ENCODE measurements around the gene ST8SIA1.

The ST8SIA1 gene

DNA sequence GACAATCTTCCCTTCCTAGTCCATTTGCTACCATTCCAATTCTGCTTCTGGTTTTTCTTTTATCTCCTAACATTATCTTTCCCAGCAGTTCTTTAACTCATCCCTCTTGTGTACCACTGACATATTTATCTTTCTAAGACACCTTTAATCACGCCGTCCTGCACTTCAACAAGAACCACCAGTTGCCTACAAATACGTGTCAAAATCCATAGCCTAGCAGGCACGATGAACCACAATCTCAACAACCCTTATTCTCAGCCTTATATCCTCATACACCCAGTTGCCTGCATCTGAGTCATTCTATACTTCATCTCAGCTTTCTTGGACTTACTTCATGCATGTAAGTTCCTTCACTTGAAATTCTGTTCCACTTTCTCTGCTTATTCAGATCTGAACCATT, 16.4 kb upstream of the ST8SIA1 start:
- H3K4me1 ChIP-seq (ENCODE audit: control extremely low read depth in 1 of 4, control insufficient read depth in 4 of 4, insufficient read depth in 4 of 4, low read length in 3 of 4) = no peaks in the 10 kb centered on the region
- H3K9me3 ChIP-seq (ENCODE audit: control extremely low read depth in 1 of 5, control insufficient read depth in 4 of 5, insufficient read depth in 2 of 5, low read depth in 1 of 5, low read length in 4 of 5) = peaks cover 0 to 6% (median 0%) of the 10 kb centered on the region in 5 experiments
- ChIA-PET CTCF (no interaction called here), POLR2A (no interaction called here)
- WGBS (ENCODE audit: insufficient coverage) = 91% methylated on average over 4 of the region's 4 CpGs
- peak in 2 of 3 donors; percentile 25 to 44 for DNase-seq
- peaks cover 0 to 2% (median 0%) of the 10 kb centered on the region in 5 experiments for H3K27me3 ChIP-seq (replicated peaks in 2 of 5; ENCODE audit: control insufficient read depth in 4 of 5, insufficient read depth in 5 of 5, low read length in 4 of 5)
- no peak overlapping the region for H3K4me3 ChIP-seq (ENCODE audit: control insufficient read depth in 1 of 7, extremely low read depth in 1 of 7, insufficient read depth in 4 of 7, low read depth in 2 of 7, low read length in 6 of 7)
- H3K27ac ChIP-seq (ENCODE audit: insufficient read depth in 1 of 2, low read depth in 1 of 2, low read length in 2 of 2, poor library complexity in 1 of 2, severe bottlenecking in 2 of 2) = no peak overlapping the region
- H3K36me3 ChIP-seq (ENCODE audit: control insufficient read depth in 4 of 4, insufficient read depth in 4 of 4, low read length in 3 of 4) = no peaks in the 10 kb centered on the region

DNA sequence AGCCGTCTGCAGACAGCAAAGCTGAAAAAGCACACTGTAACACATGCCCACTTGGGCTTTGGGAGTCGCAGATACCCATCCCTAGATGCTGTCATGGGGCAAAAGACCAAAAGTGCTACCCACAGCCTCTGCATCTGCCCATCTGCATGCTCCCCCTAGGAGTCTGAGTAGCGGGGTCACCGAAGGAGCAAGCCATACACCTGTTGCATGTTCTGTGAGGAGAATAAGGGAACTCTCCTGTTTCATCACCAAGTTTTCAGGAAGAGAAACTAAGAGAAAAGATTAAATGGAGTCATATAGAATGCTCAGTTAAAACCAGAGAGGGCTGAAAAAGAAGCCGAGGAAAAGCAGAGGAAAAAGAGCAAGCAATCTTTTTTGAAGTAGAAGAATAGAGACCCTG, 13.7 kb upstream of the ST8SIA1 start:
- no peak overlapping the region for H3K4me3 ChIP-seq (ENCODE audit: control insufficient read depth in 1 of 7, extremely low read depth in 1 of 7, insufficient read depth in 4 of 7, low read depth in 2 of 7, low read length in 6 of 7)
- no peaks in the 10 kb centered on the region for H3K4me1 ChIP-seq (ENCODE audit: control extremely low read depth in 1 of 4, control insufficient read depth in 4 of 4, insufficient read depth in 4 of 4, low read length in 3 of 4)
- no peaks in the 10 kb centered on the region for H3K36me3 ChIP-seq (ENCODE audit: control insufficient read depth in 4 of 4, insufficient read depth in 4 of 4, low read length in 3 of 4)
- peaks cover 0 to 6% (median 0%) of the 10 kb centered on the region in 5 experiments for H3K9me3 ChIP-seq (ENCODE audit: control extremely low read depth in 1 of 5, control insufficient read depth in 4 of 5, insufficient read depth in 2 of 5, low read depth in 1 of 5, low read length in 4 of 5)
- ChIA-PET CTCF (no interaction called here), POLR2A (no interaction called here)
- peaks cover 0 to 2% (median 0%) of the 10 kb centered on the region in 5 experiments for H3K27me3 ChIP-seq (replicated peaks in 2 of 5; ENCODE audit: control insufficient read depth in 4 of 5, insufficient read depth in 5 of 5, low read length in 4 of 5)
- no peak overlapping the region for H3K27ac ChIP-seq (ENCODE audit: insufficient read depth in 1 of 2, low read depth in 1 of 2, low read length in 2 of 2, poor library complexity in 1 of 2, severe bottlenecking in 2 of 2)
- DNase-seq = no peak
- WGBS (ENCODE audit: insufficient coverage) = 100% methylated on average over 3 of the region's 5 CpGs

DNA sequence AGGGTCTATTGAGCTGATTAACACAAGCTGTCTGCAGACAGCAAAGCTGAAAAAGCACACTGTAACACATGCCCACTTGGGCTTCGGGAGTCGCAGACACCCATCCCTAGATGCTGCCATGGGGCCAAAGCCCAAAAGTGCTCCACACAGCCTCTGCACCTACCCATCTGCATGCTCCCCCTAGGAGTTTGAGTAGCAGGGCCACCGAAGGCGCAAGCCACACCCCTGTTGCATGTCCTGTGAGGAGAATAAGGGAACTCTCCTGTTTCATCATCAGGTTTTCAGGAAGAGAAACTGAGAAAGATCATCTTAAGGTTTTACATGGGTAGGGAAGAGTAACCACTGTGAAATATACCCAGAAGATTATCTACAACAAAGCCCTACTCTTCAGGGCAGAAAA, 5.6 kb upstream of the ST8SIA1 start:
- WGBS (ENCODE audit: insufficient coverage) = no CpG with 5 or more reads among the region's 4 CpGs
- Histone ChIP-seq H3K27ac (ENCODE audit: insufficient read depth in 1 of 2, low read depth in 1 of 2, low read length in 2 of 2, poor library complexity in 1 of 2, severe bottlenecking in 2 of 2) (no peak overlapping the region), H3K36me3 (ENCODE audit: control insufficient read depth in 4 of 4, insufficient read depth in 4 of 4, low read length in 3 of 4) (no peaks in the 10 kb centered on the region), H3K9me3 (ENCODE audit: control extremely low read depth in 1 of 5, control insufficient read depth in 4 of 5, insufficient read depth in 2 of 5, low read depth in 1 of 5, low read length in 4 of 5) (peaks cover 0 to 4% (median 0%) of the 10 kb centered on the region in 5 experiments), H3K4me1 (ENCODE audit: control extremely low read depth in 1 of 4, control insufficient read depth in 4 of 4, insufficient read depth in 4 of 4, low read length in 3 of 4) (peaks cover 2 to 8% (median 4%) of the 10 kb centered on the region in 4 experiments), H3K27me3 (replicated peaks in 2 of 5; ENCODE audit: control insufficient read depth in 4 of 5, insufficient read depth in 5 of 5, low read length in 4 of 5) (peaks cover 0 to 14% (median 5%) of the 10 kb centered on the region in 5 experiments), H3K4me3 (ENCODE audit: control insufficient read depth in 1 of 7, extremely low read depth in 1 of 7, insufficient read depth in 4 of 7, low read depth in 2 of 7, low read length in 6 of 7) (no peak overlapping the region)
- no peak for DNase-seq
- ChIA-PET CTCF (no interaction called here), POLR2A (interaction anchor here (0.6 kb wide), 1 partner anchor 163 kb away, joined by 3 read pairs; no protein-coding TSS in a partner anchor)

DNA sequence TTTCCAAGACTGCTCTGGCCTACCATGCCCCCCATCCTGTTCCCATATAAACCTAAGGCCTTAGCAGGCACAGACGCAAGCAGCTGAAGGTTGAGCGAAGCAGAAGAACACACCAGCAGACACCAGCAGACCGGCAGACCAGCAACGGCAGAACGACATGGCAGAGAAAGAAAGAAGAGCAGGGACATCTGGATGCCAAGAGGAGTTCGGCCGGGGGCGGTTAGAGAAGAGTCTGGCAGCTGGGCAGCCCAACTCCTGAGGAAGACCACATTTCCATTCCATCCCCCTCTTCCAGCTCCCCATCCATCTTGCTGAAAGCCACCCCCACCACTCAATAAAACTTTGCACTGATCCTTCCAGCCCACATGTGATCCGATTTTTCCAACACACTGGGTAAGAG, 5.2 kb upstream of the ST8SIA1 start:
- H3K4me3 ChIP-seq (ENCODE audit: control insufficient read depth in 1 of 7, extremely low read depth in 1 of 7, insufficient read depth in 4 of 7, low read depth in 2 of 7, low read length in 6 of 7) = no peak overlapping the region
- WGBS (ENCODE audit: insufficient coverage) = 96% methylated on average over 5 of the region's 9 CpGs
- ChIA-PET CTCF (no interaction called here), POLR2A (no interaction called here)
- no peaks in the 10 kb centered on the region for H3K36me3 ChIP-seq (ENCODE audit: control insufficient read depth in 4 of 4, insufficient read depth in 4 of 4, low read length in 3 of 4)
- H3K4me1 ChIP-seq (ENCODE audit: control extremely low read depth in 1 of 4, control insufficient read depth in 4 of 4, insufficient read depth in 4 of 4, low read length in 3 of 4) = peaks cover 4 to 12% (median 8%) of the 10 kb centered on the region in 4 experiments
- peaks cover 0 to 4% (median 0%) of the 10 kb centered on the region in 5 experiments for H3K9me3 ChIP-seq (ENCODE audit: control extremely low read depth in 1 of 5, control insufficient read depth in 4 of 5, insufficient read depth in 2 of 5, low read depth in 1 of 5, low read length in 4 of 5)
- DNase-seq = no peak
- H3K27me3 ChIP-seq (replicated peaks in 2 of 5; ENCODE audit: control insufficient read depth in 4 of 5, insufficient read depth in 5 of 5, low read length in 4 of 5) = peaks cover 0 to 17% (median 5%) of the 10 kb centered on the region in 5 experiments
- H3K27ac ChIP-seq (ENCODE audit: insufficient read depth in 1 of 2, low read depth in 1 of 2, low read length in 2 of 2, poor library complexity in 1 of 2, severe bottlenecking in 2 of 2) = no peak overlapping the region

DNA sequence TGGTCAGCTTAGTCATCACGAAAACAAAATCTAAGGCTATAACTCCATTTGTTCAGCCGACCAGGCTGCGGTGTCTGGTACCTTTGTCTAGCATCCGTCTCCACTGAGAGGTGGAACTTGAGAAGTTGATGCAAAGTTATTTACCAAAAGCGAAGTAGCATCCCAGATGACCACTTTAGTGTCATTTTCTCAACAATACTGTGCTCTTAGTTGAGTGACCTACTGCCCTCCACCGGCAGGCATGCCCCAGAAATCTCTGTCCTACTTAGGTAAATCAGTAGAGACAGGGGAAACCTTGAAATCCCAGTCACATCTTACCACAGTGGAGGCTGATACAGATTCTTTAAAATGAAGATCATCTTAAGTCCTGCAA, 1.3 kb upstream of the ST8SIA1 start:
- Histone ChIP-seq H3K4me3 (ENCODE audit: control insufficient read depth in 1 of 7, extremely low read depth in 1 of 7, insufficient read depth in 4 of 7, low read depth in 2 of 7, low read length in 6 of 7) (peak overlapping the region in 5 of 7 experiments; percentile 55 to 80 (median 72)), H3K27ac (ENCODE audit: insufficient read depth in 1 of 2, low read depth in 1 of 2, low read length in 2 of 2, poor library complexity in 1 of 2, severe bottlenecking in 2 of 2) (no peak overlapping the region), H3K4me1 (ENCODE audit: control extremely low read depth in 1 of 4, control insufficient read depth in 4 of 4, insufficient read depth in 4 of 4, low read length in 3 of 4) (peaks cover 4 to 29% (median 20%) of the 10 kb centered on the region in 4 experiments), H3K27me3 (replicated peaks in 2 of 5; ENCODE audit: control insufficient read depth in 4 of 5, insufficient read depth in 5 of 5, low read length in 4 of 5) (peaks cover 0 to 39% (median 19%) of the 10 kb centered on the region in 5 experiments), H3K36me3 (ENCODE audit: control insufficient read depth in 4 of 4, insufficient read depth in 4 of 4, low read length in 3 of 4) (no peaks in the 10 kb centered on the region), H3K9me3 (ENCODE audit: control extremely low read depth in 1 of 5, control insufficient read depth in 4 of 5, insufficient read depth in 2 of 5, low read depth in 1 of 5, low read length in 4 of 5) (no peaks in the 10 kb centered on the region)
- DNase-seq = no peak
- ChIA-PET CTCF (interaction anchor here (0.6 to 1.6 kb wide), 17 partner anchors 11 to 638 kb away, joined by 3 to 7 read pairs (median 4); no protein-coding TSS in a partner anchor), POLR2A (interaction anchor here (0.6 kb wide), 1 partner anchor 11 kb away, joined by 3 read pairs; no protein-coding TSS in a partner anchor)
- WGBS (ENCODE audit: insufficient coverage) = 8% methylated on average over 5 of the region's 6 CpGs

DNA sequence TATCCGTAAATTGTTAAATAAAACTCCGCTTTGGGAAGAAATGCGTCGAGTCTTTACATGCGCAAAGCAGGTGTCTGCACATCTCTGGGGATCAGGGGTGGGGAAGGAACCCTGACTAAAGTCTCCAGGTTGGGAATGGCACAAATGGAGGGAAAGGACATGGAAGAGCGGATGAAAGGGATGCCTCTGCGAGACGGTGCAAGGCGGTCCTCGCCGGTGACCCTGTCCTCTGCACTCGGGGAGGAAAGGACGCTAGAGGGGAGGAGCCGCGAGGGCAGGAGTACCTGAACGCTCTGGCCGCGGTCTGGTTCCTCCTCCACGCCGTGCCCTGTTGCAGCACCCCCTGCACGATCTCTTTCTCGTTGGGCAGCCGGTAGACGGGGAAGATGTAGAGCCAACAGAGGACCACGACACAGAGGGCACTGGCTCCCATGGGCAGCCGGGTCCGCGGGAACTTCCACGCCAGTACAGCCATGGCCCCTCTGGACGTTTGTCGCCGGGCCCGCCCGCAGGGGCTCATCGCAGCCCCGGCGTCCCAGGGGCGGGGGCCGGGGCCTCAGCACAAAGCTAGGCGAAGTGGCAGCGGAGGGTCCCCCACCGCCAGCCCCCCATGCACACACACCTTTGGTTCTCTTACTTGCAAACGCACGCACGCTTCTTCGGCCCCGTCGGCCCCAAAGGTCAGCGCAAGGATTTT, 646 bp downstream of the ST8SIA1 start:
- Histone ChIP-seq H3K4me1 (ENCODE audit: control extremely low read depth in 1 of 4, control insufficient read depth in 4 of 4, insufficient read depth in 4 of 4, low read length in 3 of 4) (peaks cover 4 to 38% (median 20%) of the 10 kb centered on the region in 4 experiments), H3K27ac (ENCODE audit: insufficient read depth in 1 of 2, low read depth in 1 of 2, low read length in 2 of 2, poor library complexity in 1 of 2, severe bottlenecking in 2 of 2) (no peak overlapping the region), H3K4me3 (ENCODE audit: control insufficient read depth in 1 of 7, extremely low read depth in 1 of 7, insufficient read depth in 4 of 7, low read depth in 2 of 7, low read length in 6 of 7) (peak overlapping the region; percentile 26 to 80 (median 70)), H3K36me3 (ENCODE audit: control insufficient read depth in 4 of 4, insufficient read depth in 4 of 4, low read length in 3 of 4) (no peaks in the 10 kb centered on the region), H3K9me3 (ENCODE audit: control extremely low read depth in 1 of 5, control insufficient read depth in 4 of 5, insufficient read depth in 2 of 5, low read depth in 1 of 5, low read length in 4 of 5) (no peaks in the 10 kb centered on the region), H3K27me3 (replicated peaks in 2 of 5; ENCODE audit: control insufficient read depth in 4 of 5, insufficient read depth in 5 of 5, low read length in 4 of 5) (peaks cover 0 to 39% (median 19%) of the 10 kb centered on the region in 5 experiments)
- CTCF ChIA-PET = interaction anchor here (0.6 kb wide), 1 partner anchor 280 kb away, joined by 3 read pairs; no protein-coding TSS in a partner anchor
- 2% methylated on average over 48 of the region's 49 CpGs for WGBS (ENCODE audit: insufficient coverage)
- peak in 1 of 3 donors; percentile 34 for DNase-seq
- POLR2A ChIA-PET = no interaction called here

DNA sequence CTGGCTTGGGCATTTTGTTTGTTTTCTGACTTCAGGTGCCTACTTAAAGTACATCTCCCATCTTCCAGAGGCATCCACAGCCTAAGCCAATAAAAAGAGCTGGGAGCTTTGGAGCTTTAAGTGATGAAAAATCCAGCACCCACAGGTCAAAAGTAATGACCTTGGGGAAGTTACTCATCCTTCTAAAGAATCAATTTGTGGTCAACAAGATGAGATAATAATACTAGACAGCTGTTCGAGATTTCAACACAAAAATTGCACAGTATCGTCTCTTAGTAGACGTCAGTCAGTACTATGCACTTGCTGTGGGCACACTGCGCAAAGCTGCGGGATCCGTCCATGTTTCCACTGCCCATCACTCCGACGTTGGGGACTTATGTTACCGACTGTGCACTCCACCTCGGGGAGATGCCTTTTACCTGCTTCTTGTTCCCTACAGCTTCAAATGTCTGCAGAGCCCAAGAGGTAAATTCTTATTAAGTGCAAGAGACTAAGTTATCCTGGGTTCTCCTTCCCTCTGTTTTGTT, 1.3 kb downstream of the ST8SIA1 start:
- Histone ChIP-seq H3K4me1 (ENCODE audit: control extremely low read depth in 1 of 4, control insufficient read depth in 4 of 4, insufficient read depth in 4 of 4, low read length in 3 of 4) (peaks cover 4 to 38% (median 20%) of the 10 kb centered on the region in 4 experiments), H3K27ac (ENCODE audit: insufficient read depth in 1 of 2, low read depth in 1 of 2, low read length in 2 of 2, poor library complexity in 1 of 2, severe bottlenecking in 2 of 2) (no peak overlapping the region), H3K4me3 (ENCODE audit: control insufficient read depth in 1 of 7, extremely low read depth in 1 of 7, insufficient read depth in 4 of 7, low read depth in 2 of 7, low read length in 6 of 7) (peak overlapping the region in 4 of 7 experiments; percentile 33 to 80 (median 70)), H3K27me3 (replicated peaks in 2 of 5; ENCODE audit: control insufficient read depth in 4 of 5, insufficient read depth in 5 of 5, low read length in 4 of 5) (peaks cover 0 to 39% (median 19%) of the 10 kb centered on the region in 5 experiments), H3K36me3 (ENCODE audit: control insufficient read depth in 4 of 4, insufficient read depth in 4 of 4, low read length in 3 of 4) (no peaks in the 10 kb centered on the region), H3K9me3 (ENCODE audit: control extremely low read depth in 1 of 5, control insufficient read depth in 4 of 5, insufficient read depth in 2 of 5, low read depth in 1 of 5, low read length in 4 of 5) (no peaks in the 10 kb centered on the region)
- ChIA-PET POLR2A (no interaction called here), CTCF (no interaction called here)
- peak in 1 of 3 donors; percentile 33 for DNase-seq
- WGBS (ENCODE audit: insufficient coverage) = 21% methylated on average over 10 of the region's 10 CpGs
